Measurements from ENCODE around the gene RGP1.

Gene RGP1

DNA sequence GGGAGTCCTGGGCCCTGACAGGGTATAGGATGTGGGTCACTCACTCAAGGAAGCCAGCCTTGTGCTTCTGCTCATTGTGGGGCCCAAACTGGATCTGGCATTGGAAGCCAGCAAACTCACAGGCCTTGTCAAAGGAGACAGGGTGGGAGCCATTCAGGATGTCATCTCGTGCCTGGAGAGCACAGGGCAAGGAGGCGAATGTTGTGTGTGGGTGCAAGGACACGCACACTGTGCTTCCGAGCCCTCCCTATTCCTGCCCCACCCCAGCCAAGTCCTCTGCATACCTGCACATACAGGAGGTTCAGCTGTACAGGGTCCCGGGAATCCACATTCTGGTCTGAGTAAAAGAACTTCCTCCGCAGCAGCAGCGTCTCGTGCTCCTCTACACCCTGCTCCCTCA is 25.2 kb upstream of the RGP1 start:
- no peak for FAIRE-seq

DNA sequence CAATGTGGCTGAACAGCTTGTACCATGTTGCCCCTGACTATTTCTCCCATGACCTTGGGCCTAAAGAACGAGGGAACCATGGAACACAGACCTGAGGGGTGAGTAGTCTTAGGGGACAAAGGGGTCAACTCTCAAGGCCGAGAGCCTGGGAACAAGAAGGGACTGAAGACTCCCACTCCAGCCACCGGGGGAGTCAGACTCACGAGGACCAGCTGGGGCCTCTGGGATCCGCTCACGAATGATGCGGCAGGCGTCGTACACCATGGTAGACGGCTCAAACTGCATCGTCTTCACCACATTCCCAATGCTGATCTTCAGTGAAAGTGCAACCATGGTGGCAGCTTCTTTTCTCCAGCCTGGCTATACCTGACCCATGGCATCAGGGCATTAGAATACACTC is 23.7 kb upstream of the RGP1 start:
- FAIRE-seq, result no peak

DNA sequence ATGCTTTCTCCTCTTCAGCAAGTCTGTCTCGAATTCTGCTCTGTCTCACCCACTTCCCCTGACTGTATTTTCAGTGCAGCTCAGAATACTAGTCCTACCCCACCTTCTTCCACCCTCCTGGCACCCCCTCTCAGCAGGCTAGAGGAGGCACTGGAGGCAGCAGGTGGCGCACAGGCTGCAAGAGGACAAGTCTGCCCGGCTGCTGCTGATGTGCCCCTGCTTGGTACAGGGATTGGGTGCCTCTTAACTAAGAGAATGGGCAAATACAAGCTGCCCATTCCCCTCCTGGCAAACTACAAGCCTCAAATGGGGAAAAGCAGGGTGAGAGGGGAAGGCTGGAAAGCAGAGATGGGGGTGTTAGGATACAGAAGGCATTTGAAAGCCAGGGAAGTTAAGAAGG is 22.2 kb upstream of the RGP1 start:
- no peak for FAIRE-seq

DNA sequence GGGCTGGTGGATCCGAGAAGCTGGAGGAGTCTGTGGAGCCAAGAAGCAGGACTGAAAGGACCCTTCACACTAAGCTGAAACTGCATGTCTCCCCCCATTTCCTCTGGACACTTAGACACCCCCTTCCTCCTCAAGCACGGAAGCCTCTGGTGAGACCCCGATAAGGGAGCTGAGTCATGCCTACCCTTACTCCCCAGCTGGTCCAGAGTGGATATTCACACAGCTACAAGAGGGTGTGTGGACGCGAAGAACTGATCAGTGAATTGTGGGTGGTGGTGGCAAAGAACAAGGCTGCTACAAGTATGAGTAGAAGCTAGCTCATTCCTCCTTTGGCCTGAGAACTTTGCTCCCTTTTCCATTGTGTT is 21.4 kb upstream of the RGP1 start:
- no peak for FAIRE-seq

DNA sequence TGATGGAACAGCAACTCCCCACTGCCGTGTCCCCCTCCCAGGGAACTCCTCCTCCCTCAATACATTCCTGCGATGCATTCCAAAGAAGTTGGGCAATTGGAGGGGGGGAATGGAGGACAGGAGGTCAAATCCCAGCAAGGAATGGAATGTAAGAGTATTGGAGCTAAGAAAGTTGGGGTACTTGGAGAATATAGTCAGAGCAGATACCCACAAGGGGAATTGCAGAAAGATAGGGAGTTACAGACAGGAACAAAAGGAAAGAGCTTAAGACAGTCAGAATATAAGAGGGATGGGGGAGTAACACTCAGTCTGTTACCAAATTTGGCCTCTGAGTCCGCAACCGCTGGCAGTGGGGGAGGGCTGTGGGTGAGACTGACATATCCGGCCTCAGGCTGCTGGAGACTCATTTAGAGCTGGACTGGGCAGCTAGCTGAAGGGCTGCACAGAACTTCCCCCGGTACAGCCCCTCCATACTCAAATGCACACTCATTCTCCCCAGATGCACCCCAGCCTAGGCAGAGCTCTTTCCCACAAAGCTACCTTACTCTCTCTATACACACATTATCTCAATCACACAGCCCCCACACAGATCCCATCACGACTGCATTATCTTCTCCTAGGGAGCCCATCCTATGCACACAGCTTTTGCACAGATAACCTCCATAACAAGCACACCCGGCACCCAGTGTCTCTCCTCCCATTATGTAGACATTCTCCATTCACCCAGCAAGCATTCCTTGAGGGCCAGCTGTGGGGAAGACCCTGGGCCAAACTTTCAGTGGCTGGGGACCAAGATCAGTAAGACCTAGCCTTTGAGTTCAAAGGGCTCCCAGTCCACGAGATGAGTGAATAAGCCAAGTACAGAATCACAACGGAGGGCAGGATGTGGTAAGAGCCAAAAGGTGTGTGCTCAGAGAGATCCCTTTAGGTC is 20.8 kb upstream of the RGP1 start:
- FAIRE-seq, result no peak

DNA sequence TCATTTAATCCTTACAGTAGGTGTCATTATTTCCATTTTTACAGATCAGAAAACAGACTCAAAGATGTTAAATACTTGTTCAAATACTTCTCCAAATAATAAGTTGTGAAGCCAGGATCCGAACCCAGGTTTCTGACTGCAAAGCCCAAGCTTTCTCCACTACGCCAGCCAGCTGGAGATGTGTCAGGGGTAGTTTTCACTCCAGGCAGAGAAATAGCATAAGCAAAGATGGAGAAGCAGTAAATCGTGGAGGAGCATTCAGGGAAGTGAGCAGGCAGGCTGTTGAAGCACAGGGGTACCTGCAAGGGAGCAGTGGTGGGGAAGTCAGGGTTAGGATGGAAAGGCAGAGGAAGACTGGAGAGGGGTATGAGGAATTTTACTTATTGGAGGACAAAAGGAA is 20.0 kb upstream of the RGP1 start:
- FAIRE-seq, result no peak

DNA sequence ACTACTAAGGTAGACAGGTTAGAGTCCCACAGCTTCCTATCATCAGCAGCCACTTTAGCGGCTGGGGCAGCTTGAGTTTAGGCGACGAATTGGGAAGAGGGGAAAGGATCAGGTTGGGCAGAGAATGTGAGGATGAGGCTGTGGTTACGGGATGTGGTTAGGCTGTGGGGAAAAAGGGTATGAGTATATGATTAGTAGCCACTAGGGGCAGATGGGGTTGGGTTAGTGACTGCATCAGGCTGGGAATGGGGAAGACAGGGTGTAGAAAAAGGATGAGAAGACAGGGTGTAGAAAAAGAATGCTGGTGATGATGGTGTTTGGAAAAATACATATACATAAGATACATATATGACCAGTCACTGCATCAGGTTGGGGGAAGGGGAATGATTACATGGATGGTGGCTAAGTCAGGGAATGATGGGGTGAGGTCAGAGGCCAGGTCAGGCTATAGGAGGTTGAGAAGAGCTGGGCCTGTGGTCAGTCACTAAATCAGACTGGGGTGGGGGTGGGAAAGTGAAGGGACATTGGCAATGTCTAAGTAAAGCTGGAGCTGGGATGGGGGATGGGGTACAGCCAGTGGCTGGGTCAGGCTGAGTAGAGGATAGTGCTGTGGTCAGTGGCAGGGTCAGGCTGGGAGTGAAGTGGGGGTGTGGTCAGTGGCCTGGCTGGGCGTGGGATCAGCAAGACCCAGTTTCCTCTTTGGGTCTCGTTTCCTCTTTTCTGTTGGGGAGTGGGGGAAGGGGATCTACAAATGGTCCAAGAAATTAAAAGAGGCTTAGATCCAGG is 19.2 kb upstream of the RGP1 start:
- no peak for FAIRE-seq

DNA sequence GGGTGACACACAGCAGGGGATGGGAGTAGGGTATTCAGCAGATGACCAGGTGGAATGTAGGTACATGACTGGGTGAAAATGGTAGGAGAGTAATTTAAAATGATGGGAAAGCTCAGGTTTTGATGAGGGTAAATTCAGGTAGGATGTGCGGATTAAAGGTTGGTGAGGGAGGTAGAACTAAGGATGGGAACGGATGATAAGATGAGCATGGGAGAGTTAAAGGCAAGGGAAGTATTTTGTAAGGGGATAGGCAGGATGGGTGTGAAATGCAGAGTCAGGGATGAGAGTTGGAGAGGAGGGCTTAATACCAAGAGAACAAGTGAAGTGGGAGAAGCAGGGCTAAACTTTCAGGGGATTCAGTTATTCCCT is 18.6 kb upstream of the RGP1 start:
- no peak for FAIRE-seq

DNA sequence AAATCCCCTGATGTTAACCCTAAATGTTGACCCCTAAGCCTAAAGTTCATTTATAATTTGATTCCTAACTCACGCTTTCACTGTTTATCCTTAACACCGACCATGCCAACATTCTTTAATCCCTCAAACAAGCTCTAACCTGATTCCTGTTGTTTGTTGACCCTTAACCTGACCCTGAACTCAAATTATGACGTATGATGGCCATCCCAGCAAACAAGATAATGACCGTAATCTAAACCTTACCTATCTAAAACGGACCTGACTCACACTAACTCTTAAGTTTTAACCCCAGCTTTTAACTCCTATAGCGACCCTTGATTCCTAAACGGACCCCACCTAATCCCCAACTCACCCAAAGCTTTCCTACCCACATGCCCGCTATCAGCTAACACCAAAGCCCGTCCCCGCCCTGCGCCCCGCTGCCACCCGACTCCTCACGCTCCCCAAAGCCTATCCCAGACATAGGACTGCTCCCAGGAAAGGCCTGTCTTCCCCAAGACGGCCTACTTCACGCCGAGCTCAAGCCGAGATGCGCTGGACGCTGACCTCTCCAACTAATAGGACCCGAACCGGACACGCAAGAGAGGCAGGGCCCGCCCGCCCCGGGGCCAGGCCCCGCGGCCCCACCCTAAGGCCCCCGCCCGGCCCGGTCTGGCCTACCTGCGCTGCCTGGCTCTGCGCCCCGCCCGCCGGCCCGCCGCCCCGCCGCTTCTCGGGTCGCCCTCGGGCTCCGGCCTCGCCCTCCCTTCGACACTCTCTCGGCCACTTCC is 17.5 kb upstream of the RGP1 start:
- no peak for FAIRE-seq

DNA sequence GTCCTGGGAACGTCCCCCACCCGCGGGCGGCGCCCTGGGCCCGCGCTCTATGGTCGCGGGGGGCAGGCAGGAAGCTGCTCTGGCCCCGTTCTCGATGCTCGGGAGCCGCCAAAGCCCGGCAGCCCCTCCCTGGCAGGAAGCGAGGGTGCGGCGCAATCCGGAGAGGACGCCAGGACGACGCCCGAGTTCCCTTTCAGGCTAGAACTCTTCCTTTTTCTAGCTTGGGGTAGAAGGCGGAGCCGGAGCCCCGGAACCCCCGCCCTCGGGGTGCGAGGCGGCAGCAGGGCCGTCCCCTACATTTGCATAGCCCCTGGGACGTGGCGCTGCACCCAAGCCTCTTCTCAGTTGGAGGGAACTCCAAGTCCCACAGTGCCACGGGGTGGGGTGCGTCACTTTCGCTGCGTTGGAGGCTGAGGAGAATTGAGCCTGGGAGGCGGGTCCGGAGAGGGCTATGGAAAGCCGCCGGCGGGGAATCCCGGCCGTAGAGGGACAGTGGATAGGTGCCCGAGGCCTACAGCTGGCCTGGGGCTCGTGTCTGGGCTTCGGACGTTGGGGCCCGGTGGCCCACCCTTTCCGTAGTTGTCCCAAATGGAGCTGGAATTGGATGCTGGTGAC is 16.8 kb upstream of the RGP1 start, which contains the start of the genes CREB3 and TLN1:
Gene CREB3, plus strand, starts transcription at position 482 of the 615 bp plus-strand sequence. Its CDS starts 107 bp downstream, at position 589.
Gene TLN1, minus strand, starts transcription at position 11 of the 615 bp plus-strand sequence. CDS start 6,501 bp downstream, outside the sequence.
- FAIRE-seq, result peak; percentile 87

DNA sequence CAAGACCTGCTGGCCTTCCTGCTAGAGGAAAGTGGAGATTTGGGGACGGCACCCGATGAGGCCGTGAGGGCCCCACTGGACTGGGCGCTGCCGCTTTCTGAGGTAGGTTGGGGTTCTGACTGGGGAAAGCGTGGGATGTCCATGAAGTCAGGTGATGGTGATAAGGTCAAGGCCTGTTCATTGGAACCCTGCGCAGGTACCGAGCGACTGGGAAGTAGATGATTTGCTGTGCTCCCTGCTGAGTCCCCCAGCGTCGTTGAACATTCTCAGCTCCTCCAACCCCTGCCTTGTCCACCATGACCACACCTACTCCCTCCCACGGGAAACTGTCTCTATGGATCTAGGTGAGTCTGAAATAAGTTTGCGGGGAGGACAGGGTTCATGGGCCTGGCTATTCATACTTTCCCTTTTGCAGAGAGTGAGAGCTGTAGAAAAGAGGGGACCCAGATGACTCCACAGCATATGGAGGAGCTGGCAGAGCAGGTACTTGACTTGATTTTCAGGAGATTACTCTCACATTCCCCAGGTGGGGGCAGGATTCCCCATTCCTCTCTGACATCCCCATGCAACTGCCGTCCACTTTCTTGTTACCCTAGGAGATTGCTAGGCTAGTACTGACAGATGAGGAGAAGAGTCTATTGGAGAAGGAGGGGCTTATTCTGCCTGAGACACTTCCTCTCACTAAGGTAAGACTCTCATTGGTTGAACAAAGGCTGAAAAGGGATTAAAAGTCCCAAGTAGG is 16.1 kb upstream of the RGP1 start:
- no peak for FAIRE-seq

DNA sequence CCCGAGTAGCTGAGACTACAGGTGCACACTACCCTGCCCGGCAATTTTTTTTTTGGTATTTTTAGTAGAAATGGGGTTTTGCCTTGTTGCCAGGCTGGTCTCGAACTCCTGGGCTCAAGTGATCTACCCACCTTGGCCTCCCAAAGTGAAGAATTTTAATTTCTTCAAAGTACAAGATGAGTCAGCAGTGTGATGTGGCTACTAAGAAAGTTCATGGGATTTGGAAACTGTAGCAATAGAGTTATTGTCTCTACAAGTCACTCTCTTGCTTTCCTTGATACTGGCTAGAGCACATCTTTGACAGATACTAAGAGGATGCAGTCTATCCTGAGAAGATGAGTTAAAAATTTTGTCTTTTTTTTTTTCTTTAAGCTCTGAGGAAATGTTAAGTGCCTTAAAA is 15.0 kb upstream of the RGP1 start:
- no peak for FAIRE-seq

DNA sequence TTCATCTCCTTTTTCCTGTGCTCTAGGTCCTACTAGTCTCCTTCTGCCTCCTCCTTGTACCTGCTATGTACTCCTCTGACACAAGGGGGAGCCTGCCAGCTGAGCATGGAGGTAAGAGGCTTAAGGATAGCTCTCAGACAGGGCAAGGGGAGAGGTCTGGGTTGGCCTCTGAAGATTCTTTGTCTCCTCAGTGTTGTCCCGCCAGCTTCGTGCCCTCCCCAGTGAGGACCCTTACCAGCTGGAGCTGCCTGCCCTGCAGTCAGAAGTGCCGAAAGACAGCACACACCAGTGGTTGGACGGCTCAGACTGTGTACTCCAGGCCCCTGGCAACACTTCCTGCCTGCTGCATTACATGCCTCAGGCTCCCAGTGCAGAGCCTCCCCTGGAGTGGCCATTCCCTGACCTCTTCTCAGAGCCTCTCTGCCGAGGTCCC is 12.9 kb upstream of the RGP1 start:
- FAIRE-seq, result peak; percentile 38

DNA sequence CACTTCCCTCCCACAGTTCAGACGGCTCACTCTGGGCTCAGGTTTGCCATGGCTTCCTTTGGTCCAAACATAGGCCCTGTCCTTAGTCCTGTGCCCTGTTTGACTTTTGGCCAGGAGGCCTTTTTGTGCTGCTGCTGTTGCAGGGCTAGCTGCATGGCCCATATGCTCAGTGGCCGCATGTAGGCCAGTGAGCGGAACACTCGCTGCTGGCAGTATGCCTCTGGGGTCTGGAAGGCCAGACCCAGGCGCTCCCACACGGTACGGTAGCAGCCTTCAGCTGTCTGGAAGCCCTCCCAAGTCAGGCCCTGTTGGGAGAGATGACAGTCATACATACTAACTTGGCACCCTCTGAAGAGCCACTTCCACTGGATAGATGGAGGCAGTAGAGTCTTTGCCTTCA is 11.9 kb upstream of the RGP1 start:
- FAIRE-seq, result no peak

DNA sequence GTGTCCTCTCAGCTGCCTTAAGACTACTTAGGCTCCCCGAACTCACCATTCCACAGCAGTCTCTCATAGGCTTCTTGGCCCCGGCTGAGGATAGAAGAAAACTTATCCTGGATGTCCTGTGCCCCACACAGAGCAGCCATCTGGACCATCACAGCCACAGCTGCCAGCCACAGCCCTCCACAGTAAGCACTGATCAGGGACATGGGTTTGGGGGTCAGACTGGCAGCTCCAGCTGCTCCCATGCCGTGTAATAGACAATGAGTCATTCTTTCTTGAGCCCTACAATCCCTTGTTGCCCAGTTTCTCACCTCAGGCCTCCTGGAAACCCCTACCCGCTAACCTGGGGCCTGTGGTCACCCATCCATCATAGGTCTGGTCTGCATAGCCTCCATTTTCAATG is 10.9 kb upstream of the RGP1 start:
- FAIRE-seq, result no peak

DNA sequence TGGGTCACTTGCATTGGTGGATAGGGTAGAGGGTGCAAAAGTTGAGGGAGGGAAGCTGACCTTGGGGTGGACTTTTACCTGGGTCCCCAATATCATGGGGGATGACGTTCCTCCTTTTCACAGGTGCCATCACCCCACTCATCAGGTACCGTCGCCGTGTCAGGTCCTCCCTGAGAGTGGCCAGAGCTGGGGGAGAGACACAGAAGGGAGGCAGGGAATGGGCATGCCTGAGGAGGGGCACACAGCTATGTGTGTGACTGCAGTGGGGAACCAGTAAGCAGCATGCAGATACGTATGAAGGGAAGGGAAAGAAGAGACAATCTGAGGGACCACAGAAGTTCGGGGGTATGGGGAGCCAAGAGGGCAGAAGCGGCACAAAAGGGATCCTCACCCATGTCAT is 10.2 kb upstream of the RGP1 start:
- FAIRE-seq, result no peak

DNA sequence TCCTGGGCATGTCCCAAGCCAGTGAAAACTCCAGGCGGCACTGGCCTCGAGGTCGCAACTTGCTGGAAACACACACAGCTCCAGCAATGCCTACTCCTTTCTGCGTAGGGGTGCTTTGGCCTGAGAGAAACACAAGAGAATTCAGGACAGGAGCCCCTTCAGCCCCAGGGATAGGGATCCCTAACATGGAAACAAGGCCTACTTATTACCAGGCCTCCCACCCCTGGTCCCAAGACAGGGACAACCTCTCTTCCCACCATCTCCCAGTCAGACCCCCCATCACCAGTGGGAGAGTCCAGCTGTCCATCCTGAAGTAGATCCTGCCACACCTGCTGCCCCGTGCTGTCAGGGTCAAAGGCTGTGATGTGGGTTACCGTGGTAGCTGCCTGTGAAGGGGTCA is 8.8 kb upstream of the RGP1 start:
- FAIRE-seq, result no peak

DNA sequence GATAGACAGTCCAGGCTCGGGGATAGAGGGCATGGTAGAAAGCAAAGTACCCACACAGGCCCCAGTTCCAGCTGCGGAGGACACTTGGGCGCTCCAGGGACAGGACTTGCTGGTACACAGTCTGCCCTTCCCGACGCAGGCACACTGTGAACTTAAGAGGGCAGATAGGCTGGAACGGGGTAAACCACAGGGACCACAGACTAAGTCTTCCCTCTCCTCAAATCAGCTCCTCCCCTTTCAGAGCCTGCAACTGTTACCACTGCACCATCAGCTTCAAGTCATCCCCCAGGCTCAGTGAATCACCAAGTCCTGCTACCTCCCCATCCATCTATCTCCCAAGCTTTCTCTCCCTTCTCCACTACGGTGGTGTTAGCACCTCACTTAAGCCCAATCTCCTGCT is 7.3 kb upstream of the RGP1 start:
- FAIRE-seq, result no peak

DNA sequence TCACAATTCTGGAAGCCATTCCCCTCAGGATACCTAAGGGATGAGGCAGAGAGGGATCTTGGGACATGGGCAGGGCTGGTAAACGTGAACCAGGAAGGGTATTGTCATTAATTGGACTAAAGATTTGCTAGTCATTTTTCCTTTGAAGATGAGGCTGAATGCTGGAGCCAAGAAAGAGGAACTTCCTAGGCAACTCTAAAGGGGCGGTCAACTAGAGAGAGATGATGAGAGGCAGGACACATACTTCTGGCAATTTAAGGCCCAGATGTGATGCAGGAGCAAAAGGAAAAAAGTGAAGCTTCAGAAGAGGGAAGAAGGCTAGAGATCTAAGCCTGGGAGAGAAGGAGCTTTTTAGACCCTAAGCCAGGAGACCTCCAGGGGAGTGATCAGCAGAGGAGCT is 5.6 kb upstream of the RGP1 start:
- FAIRE-seq, result no peak

DNA sequence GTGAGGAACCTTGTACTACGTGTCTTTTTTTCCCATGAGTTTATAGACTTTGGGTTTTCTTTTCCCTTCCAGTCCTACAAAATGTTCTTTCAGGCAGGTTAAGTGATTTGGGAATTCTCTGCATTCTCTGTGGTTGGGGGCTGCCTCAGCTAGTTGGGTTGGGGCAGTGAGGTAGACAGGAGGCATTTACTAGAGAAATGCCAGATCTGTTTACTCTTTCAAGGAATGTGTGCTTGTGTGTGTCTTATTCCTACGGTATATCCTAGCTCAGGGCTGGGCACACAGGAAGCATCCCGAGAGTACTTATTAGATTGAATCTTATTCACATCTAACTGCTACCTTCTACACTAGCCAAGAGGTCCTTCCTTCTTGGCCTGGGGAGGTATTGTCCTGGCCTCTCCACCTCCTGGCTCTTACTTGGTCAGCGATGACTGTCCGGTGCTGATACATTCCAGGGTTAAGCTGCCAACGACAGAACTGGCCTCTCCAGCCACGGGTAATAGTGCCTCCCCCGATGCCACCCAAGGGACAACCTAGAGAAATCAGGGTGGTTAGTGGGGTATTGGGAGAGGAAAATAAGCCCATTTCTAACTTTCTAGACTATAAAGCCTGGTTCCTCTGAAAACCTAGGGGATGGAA is 5.1 kb upstream of the RGP1 start:
- no peak for FAIRE-seq

DNA sequence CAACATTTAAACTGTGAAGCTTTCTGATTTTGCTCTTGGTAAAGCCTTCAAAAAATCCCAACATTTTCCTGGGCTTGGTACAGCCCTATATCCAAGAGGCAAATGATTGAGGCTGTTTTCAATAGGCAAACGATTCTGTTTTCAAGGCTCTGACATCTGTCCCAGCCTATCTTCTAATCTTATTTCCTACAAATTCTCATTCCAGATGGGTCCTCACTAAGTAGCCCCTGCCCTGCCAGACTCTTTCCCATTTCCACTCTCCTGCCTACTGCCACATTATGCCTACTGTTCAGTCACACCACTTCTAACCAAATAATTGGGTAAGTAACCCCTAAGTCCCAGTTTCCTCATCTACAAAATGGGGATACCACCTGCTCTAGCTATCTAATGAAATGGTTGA is 3.5 kb upstream of the RGP1 start:
- no peak for FAIRE-seq

DNA sequence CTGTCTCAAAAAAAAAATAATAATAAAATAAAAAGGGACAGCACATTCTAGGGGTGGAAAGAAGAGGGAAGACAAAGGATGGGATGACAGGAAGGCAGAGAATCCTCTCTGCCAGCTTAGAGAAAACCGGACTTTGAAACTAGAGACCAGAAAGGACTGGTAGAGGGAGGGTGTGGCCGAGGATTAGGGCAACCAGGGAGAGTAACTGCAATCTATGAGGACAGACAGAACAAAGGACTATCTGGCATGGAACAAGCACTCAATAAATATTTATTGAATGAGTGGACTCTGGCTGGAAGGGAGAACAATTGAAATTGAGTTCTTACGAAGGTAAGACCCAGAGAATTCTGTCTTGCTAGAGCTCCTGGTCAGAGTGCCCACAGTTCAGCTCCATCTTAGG is 2.5 kb upstream of the RGP1 start:
- FAIRE-seq, result no peak

All from TTC549 (cell line).